ENCODE data around the gene CLSTN3.
"Not testable (repeated sequence)": the region's sequence is repeated elsewhere in the genome, so short reads cannot be mapped to it uniquely, and the experiment has no call there.

CLSTN3 gene

DNA sequence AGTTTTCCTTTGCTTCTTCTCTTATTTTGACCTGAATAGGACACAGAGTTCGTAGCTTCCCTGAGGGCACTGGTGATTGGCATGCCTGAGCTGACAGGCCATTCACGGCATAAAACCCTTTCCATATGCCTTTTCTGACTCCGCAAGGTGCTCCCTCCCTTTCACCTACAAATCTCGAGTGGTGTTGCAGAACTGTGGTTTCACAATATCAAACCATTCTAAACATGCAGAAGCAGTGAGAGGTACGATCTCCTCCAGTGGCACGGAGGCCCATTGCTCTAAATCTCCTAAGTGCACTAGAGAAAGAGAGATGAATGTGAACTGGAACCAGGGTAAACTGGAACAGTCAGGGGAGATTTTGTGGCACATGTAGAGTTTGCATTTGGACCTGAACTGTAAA, 23.9 kb downstream of the CLSTN3 start:
- DNase-seq = no peak

DNA sequence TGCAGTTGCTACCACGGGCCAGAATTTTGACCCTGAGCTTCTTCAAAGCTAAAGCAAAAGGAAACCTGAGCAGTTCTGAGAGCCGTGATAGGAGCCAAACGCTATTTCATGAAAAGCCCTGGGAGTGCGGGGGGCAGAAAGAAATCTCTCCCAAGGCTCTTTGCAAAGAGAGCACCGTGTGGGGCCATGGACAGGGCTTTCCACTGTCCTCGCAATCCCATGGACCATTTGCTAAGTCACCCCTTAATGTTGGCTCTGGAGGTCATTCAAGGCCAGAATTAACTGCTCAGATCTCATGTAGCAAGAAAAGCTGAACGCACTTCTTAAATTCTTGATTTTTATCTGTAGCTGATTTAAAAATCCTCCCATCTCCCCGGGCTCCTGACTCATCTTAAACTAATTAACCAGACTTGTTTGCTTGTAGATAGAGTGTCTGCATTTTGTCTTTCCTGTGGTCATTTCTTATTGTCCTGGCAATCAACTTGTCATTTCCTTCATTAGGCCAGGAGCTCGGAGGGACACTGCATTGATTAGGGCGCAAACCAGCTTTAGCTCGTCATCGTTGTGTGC, 24.8 kb downstream of the CLSTN3 start:
- no peak for DNase-seq

DNA sequence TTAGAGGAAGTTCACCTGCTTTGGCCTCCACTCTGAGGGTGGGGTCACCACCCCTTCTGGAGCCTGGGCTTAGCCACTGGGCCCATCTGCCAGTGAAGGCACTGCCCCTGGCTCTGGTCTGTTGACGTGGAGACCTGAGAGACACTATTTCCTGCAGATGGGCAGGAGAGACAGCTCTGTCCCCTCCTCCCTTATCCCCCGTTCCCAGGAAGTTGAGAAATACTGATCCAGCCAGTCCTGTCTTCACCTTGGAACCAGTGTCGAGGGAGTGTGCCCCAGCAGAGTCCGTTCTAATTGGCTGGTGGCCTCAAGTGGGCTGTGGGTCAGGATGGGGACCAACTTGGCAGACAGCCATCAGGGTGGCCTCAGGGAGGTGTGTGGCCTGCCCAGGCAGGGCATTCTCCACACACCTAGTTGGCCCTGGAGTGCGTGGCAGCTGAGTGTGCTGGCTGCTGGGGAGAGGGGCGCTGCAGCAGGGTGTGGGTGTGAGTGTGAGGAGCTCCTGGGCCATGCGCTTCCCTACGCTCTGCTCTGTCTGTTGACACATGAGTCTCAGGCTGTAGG, 25.4 kb downstream of the CLSTN3 start:
- DNase-seq = no peak

DNA sequence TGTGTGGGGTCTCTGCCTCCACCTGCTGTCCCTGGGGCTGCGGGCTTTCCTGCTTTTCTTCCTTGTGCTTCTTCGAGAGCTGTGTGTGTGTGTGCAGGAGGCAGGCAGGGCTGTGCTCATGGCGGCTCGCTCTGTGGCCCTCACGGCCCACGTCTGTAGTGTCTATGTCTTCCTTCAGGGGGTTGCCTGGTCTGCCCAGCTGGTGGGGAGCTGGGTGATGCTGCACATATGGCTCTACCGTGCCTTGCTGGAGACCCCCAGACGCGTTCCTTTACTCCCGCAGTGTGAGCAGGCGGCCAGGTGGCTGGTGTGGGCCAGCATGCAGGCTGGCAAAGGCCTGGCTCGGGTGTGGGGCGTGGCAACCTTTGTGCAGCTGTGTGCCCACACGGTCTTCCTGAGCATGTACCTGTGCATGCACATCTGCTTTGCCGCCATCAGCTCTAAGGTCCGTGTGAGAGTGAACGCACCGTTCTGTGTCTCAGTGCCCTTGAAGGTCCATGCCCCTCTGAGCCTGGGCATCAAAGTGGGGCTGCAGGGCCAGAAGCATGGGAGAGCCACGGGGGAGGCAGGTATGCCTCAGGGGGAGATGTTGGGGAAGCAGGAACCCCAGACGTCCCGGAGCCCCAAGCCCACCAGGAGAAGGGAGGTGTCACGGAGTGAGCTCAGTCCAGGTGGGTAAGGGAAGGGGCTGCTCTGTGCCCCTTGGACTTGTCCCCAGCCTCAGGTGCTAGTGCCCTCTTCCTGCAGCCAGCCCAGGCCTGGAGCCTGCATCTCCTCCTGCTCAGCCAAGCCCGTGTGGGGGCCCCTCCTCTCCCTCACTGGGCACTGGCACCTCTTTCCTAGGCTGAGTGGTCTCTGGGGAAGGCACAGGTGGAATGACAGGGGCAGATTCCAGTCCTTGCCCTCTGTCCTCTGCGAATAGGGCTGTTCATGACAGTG, 26.4 kb downstream of the CLSTN3 start:
- DNase-seq = no peak

DNA sequence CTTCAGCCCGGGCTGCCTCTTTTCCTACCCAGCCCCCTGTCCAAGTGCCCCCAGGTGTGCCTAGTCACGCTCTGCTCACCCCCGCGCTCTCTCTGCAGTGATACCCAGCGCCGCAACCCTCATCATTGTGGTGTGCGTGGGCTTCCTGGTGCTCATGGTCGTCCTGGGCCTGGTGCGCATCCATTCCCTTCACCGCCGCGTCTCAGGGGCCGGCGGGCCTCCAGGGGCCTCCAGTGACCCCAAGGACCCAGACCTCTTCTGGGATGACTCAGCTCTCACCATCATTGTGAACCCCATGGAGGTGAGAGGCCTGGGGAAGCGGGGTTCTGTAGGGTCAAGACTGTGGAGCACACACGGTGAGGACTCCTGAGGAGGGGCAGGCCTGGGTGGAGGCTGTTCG, 27.2 kb downstream of the CLSTN3 start:
- DNase-seq = no peak

DNA sequence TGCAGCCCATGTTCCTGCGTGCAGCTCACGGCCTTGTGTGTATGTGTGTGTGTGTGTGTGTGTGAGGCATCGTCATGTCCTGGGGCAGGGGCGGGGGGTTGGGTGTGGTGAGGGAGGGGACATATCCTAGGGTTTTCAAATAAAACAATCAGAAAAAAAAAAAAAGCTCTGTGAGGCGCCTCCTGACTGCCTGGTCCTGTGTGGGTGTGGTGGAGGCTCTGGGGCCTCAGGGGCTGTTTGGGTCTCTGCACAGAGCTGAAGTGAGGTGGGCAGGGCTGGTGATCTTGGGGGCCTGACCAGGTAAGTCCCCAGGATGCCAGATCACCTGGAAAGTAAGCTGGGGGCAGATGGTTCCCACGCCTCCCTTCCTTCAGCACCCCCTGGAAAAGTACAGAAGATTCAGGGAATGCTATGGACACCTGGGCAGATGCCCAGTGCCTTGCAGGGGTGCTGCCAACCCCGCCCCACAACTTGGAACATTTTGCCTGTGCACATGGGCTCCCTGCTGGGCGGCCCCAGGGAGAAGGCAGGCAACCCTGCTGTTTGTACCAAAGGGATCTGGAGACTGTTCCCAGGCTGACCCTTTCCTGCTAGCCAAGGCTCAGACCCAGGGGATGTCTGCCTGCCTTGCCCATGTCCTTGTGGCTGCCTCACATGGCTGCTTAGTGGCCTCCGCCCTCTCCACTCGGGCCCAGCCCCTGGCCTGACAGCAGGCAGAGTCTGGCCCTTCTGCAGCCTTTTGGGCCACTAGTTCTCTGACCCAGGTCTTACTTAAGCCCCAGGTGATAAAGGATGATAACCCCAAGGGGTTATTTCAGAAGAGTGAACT, 28.8 kb downstream of the CLSTN3 start:
- no peak for DNase-seq

DNA sequence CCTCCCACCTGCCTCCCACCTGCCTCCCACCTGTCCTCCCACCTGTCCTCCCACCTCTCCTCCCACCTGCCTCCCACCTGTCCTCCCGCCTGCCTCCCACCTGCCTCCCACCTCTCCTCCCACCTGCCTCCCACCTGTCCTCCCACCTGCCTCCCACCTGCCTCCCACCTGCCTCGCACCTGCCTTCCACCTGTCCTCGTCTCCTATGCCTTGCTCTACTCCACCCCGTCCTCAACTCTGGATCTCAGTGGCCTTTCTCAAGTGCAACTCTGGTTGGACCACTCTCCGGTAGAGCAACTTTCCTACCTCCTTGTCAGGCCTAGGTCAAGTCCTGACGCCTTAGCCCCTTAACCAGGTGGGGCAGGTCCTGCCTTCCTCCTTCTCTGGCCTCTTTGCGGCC, 30.0 kb downstream of the CLSTN3 start:
- DNase-seq = no peak

DNA sequence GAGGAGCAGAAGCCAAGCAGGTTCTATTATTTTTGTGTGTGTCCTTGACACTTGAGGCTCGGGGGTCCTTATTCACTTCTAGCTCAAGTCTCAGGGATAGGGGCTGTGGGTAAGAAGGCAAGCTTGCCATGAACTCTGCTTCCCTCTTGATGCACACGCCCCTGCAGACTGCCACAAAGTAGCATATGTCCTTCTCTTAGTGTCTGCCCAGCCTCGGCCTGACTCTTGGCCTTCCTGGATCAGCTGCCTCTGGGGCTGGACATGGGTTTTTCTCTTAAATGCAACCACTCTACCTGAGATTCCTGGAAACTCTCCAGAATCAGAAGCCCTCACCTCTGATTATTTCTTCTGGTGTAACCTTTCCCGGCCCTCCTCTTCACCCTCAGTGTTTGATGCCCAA, 31.2 kb downstream of the CLSTN3 start:
- no peak for DNase-seq

DNA sequence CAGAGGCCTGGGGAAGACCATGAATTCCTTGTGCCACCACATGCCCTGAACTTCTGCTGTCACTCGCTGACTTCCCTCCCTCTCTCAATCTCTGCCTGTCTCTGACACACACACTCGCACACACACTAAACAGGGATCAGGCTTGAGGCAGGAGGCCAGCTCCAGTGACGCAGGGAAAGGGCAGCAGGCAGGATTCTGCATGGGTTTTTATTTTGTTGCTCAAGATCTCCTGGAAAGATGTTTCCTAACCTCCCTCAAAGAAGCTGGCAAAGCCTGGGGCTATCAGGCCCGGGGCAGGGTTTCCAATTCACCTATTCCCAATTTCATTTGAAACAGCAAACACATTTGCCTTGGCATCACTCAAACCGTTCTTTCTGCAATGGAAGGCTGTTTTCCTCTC, 31.6 kb downstream of the CLSTN3 start:
- no peak for DNase-seq

DNA sequence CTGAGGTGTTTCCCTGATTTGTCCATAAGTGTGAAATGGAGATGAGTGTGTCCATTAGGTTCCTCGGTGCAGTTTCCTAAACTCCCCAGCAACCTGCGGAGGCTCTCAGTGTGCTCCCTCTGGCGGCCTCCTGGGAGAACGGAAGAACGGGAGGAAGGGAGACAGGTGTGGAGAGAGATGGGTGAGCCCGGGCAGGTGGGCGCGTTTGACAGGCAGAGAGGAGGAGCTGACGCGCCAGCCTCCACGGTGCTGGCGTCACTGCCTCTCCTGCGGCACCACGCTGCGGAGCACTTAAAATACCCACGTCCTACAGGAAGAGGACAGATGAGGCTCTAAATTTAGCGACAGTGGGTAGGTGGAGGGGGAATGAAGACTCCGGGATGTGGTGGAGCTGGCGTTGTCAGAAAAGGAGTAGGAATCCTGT, 32.5 kb downstream of the CLSTN3 start:
- DNase-seq = no peak

DNA sequence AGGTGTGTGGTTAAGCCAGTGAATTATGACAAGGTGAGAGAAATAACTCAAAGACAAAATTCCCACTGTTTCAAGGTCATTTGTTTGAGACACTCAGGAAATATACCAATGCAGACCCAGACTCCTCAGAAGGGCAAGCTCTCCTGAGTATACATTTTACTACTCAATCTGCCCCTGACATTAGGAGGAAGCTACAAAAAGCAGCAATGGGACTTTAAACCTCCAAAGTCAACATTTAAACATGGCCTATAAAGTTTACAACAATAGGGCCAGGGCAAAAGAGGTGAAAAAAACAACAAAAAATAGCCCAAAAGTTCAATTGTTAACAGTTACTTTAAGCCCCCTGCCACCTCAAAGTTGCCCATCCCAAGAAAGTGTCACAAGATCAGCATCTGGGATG, 39.8 kb downstream of the CLSTN3 start:
- DNase-seq = no peak

DNA sequence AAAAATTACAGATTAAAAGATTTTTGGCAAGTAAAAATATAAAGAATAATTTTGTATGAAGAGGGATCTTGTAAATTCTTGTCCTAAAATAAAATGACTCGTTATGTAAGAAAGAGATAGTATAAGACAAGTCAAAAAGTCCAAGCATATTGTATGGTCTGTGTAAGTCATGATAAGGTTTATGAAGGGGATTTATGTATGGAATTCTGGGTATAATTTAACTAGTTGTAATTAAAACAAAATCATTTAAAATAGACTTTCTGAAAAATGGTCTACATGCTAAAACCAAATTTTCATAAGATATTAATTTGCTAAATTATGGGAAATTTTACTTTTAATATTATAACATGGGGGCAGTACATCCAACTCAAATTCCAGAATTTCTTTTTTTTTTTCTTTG, 41.7 kb downstream of the CLSTN3 start:
- DNase-seq = no peak

DNA sequence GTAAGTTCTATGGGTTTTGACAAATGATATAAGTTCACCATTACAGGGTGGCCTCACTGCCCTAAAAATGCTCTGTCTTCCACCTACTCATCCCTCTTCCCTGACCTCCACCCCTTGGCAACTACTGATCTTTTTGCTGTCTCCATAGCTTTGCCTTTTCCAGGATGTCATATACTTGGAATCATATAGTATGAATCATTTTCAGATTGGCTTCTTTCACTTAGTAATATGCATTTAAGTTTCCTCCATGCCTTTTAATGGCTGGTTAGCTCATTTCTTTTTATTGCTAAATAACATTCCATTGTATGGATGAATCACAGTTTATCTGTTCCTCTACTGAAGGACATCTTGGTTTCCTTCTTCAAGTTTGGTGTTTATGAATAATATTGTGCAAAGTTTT, 45.3 kb downstream of the CLSTN3 start:
- DNase-seq = no peak

DNA sequence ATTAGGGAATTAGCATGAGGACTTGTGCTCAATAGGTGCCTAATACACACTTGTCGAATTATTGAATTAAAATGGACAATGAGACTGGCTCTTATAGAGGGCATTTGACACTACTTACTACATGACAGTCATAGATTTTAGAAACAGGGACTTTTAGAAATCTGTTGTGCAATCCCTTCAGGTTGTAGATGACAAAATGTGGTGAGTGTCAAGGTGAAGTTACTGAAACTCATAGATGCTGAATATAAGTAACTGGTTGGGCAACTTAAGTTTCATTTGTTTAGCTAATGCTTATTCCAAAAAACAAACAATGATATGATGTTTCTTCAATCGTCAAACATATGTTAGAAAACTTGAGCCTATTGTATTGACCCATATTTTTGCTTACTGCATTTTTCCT, 46.4 kb downstream of the CLSTN3 start:
- no peak for DNase-seq

DNA sequence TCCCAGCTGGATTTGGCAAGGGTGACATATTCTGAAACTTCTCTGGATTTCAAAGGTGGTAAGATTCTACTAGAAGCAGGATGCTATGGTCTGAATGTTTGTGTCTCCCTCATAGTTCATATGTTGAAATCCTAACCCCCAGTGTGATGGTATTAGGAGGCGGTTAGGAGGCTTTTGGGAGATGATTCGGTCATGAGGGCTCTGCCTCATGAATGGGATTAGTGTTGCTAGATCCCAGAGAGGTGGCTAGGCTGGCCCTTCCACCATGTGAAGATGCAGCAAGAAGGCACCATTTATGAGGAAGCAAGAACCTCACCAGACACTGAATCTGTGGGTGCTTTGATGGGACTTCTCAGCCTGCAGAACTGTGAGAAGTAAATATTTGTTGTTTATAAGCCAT, 48.3 kb downstream of the CLSTN3 start:
- DNase-seq = no peak

DNA sequence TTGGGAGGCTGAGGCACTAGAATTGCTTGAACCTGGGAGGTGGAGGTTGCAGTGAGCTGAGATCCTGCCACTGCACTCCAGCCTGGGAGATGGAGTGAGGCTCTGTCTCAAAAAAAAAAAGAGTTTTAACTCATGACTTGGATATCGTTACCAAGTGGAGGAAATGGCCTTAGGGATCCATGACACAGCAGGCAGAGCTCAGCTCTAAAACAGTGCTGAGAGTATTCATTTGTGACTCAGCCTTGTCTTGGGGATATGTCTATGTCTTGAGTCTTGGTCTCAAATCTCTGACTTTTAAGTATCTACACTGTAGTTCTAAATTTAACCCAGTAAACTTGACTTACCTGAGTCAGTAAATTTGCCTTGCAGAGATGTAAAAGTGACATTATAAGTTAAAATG, 50.5 kb downstream of the CLSTN3 start:
- DNase-seq = no peak

DNA sequence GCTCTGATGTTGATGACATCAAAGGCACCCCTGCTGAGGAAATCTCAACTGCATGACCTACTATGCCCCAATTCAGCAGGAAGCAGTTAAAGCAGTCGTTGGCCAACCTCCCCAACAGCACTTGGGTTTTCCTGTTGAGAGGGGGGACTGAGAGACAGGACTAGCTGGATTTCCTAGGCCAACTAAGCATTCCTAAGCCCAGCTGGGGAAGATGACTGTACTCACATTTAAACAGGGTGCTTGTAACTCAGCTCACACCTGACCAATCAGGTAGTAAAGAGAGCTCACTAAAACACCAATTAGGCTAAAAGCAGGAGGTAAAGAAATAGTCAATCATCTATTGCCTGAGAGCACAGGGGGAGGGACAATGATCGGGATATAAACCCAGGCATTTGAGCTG, 55.9 kb downstream of the CLSTN3 start:
- not testable (repeated sequence) for DNase-seq

DNA sequence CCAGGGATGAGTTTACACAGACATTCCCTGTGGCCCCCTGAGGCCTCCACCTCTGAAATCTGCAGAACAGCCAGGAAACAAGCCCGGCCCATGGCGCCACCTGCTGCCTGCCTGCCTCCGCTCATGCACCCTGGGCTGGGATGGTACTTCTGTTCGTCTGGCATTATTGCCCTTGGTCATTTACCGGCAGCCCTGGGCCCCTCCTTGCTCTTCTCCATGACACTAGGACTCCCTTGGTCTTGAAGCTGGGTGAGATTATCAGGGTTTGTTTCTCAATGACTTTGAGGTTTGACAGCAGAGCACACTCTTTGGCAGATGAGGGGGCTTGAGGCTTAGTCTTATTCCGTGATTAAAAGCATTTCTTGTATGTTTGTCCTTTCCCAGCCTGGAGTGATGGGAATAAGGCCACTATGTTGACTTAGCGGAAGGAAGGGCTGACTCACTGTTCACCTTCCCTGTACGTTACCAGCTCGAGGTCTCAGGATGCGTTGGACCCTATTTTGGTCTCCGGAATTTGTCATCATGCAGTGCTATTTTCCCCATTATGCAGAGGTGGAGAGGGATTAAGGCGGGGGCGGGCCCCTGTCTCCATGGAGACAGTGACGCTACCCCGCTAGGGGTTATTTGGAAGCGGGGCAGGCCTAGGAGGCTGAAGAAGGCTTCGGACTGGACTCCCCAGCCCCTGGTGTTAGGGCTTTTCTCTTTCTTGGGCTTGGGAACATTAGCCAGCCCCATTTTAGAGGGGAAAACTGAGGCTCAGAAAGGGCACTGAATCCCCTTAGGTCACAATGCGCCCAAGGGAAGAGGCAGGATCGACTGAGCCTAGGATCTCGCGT, 58.6 kb downstream of the CLSTN3 start:
- peak; percentile 53 for DNase-seq

DNA sequence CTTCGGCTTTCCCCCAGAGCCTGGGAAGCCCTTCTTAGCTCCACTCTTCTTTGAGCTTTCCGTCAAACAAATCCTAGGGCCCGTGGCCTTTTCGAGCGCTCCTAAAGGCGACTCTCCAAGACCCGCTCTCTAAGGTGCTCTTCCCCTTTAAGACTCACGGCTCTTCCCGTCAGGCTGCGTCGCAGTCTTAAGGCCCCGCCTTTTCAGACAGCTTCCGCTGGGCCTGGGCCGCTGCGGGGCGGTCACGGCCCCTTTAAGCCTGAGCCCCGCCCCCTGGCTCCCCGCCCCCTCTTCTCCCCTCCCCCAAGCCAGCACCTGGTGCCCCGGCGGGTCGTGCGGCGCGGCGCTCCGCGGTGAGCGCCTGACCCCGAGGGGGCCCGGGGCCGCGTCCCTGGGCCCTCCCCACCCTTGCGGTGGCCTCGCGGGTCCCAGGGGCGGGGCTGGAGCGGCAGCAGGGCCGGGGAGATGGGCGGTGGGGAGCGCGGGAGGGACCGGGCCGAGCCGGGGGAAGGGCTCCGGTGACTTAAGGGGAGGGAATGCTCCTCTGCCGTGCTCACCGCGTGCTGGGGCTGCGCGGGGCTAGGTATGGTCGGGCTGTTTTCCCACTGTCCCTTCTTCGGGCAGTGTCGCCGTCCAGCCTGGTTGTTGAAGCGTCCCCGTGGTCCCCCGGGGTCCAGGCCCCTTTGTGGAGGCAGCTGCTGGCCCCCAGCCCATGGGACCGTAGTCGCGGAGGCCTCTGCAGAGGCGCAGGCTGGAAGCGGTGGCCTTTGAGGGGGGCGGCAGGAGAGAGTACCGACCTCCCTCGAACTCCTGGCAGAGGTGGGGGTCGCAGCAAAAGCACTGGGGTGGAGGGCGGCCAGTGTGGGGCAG, 59.5 kb downstream of the CLSTN3 start, which contains the start of gene PEX5:
TSS of gene PEX5 (plus strand) at position 289 of the 870 bp plus-strand sequence. CDS start 692 bp downstream, outside the sequence.
- peak; percentile 89 for DNase-seq

DNA sequence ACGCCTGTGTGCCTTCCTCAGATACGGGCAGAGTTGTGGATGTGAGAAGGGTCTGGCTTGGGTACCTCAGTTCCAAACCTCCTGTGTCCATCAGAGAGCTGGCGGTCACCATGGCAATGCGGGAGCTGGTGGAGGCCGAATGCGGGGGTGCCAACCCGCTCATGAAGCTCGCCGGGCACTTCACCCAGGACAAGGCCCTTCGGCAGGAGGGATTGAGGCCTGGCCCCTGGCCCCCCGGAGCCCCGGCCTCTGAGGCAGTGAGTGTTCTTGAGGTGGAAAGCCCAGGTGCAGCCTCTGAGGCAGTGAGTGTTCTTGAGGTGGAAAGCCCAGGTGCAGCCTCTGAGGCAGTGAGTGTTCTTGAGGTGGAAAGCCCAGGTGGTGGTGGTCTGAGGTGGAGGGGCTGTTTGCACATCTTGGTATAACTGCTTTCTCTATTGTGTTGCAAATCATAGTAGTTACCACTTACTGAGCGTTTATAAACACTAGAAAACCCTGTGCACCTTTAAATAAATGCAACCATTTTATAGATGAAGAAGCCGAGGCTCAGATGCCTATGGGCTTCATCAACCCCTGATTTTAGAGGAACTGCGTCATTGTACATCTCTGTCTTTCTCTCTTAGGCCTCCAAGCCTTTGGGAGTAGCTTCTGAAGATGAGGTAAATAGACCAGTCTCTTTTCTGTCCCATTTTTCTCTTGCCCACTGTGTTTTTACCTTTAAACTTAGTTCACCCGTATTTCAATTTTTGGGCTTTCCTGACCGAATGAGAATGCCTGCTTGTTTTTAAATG, 60.3 kb downstream of the CLSTN3 start:
- no peak for DNase-seq

All from NCI-H1694 (cell line).